Prostate gland (tissue), 2 donors: ENCODE results near the gene VGLL3. TPM values are rescaled to one million over a fixed set of nuclear protein-coding genes. Genes with fewer than 3 reads are reported as not detected.
"Not testable (repeated sequence)": the region's sequence is repeated elsewhere in the genome, so short reads cannot be mapped to it uniquely, and the experiment has no call there.

Source experiments
- DNase-seq: peaks from one replicate; pipeline ENCODE4 v3.0.0-alpha.2; 2019; ENCODE audit warnings: low spot score
- H3K27ac ChIP-seq, 2 donors: fragments of 200-600 bp; sonication (generic); 2 replicates each; pipeline ENCODE4 v1.5.1; 2017 to 2019
- H3K27me3 ChIP-seq: fragments of 200-600 bp; sonication (generic); replicated peaks from 2 replicates; pipeline ENCODE4 v1.5.1; 2019; ENCODE audit not compliant: insufficient read depth
- H3K36me3 ChIP-seq, 2 donors: fragments of 200-600 bp; sonication (generic); 1 replicate in 1 of 2; 2 replicates in 1 of 2; pipeline versions ENCODE4 v1.5.1 to v1.8.1; 2017 to 2019
- H3K4me1 ChIP-seq: fragments of 200-600 bp; sonication (generic); replicated peaks from 2 replicates; pipeline ENCODE4 v1.5.1; 2019
- H3K4me3 ChIP-seq, 2 donors: fragments of 200-600 bp; sonication (generic); 2 replicates each; pipeline ENCODE4 v1.5.1; 2017 to 2019
- H3K9me3 ChIP-seq: fragments of 200-600 bp; sonication (generic); 2 replicates; pipeline ENCODE4 v1.5.1; 2017
- CTCF ChIP-seq, 4 experiments: fragments of 200-600 bp in 2 of 4; fragments of 450-650 bp in 2 of 4; sonication (generic) in 2 of 4; IDR thresholded peaks; 1 replicate in 3 of 4; 2 replicates in 1 of 4; pipeline ENCODE4 v1.5.1; 2016 to 2019; ENCODE audit warnings: antibody characterized with exemption in 4 of 4, mild to moderate bottlenecking in 2 of 4, moderate library complexity in 2 of 4
- POLR2A ChIP-seq: fragments of 450-650 bp; IDR thresholded peaks from one replicate; pipeline ENCODE4 v1.6.1; 2016; ENCODE audit warnings: antibody characterized with exemption, mild to moderate bottlenecking
- POLR2AphosphoS5 ChIP-seq: sonication (generic); formaldehyde crosslinking; IDR thresholded peaks from one replicate; pipeline ENCODE4 v1.6.1; 2017; ENCODE audit warnings: antibody characterized with exemption
- WGBS: methylation state at CpG from one replicate; pipeline ENCODE4 v1.1.5; 2018; 5-methylcytosine and 5-hydroxymethylcytosine counted together
- intact Hi-C: fragments of 100-400 bp; cut with DNase I; formaldehyde crosslinking; loops from one replicate; pipeline ENCODE4 v1.14.2; 2022
- total RNA-seq, 2 donors: library from RNA; depleted of rRNA; stranded (reverse); fragments of >200 nt; gene quantifications; one replicate each; pipeline ENCODE4 v1.1.0, GENCODE V29; 2016

Gene VGLL3
- total RNA-seq, 2 donors from 2014 or later = 44.4 to 55.5 TPM

DNA sequence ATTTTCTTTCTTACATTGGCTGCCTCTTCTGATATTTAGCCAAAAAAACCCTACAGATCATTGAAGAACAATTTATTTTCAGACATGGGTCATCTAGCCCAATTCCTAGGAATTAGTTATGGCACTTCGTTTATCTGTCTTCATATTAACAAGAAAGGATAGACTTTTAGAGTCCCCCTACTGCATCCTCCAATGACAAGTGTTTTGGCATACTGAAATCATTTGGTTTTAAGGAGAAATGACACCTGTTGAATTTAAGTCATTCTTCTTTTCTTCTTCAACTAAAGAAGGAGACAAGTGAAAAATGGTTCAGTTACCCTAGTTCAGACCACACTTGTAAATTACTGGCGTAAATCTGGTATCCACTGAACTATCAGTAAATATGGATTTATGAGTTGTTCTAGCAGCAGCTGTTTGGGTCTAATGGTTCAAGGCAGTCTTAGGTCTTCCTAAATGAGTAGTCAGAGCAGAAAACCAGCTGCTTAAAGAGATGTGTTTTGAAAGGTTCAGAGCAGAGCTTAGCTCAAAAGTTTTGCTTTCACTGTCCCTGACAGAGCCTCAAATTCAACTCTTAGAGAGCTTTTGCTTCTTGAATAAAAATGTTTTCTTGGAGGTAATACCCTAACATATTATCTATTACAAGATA, 5.6 kb downstream of the VGLL3 start:
- Histone ChIP-seq H3K36me3 (no peaks in the 10 kb centered on the region), H3K27ac (peak overlapping the region in 1 of 2 donors; percentile 36), H3K9me3 (no peaks in the 10 kb centered on the region), H3K4me3 (no peak overlapping the region), H3K27me3 (no peaks in the 10 kb centered on the region), H3K4me1 (no peaks in the 10 kb centered on the region)
- WGBS = 70% methylated on average over 2 of the region's 2 CpGs
- intact Hi-C loops = no loop called here
- TF ChIP-seq POLR2A (no peak), POLR2AphosphoS5 (no peak), CTCF (IDR thresholded peaks at IDR 0.05) (no peak)
- DNase-seq = no peak

- no peaks in the 10 kb centered on the region for H3K9me3 ChIP-seq
- intact Hi-C loops = no loop called here
- H3K4me1 ChIP-seq = no peaks in the 10 kb centered on the region
- H3K4me3 ChIP-seq = no peak overlapping the region
- no peak overlapping the region for H3K27ac ChIP-seq
- H3K27me3 ChIP-seq = no peaks in the 10 kb centered on the region
- no peaks in the 10 kb centered on the region for H3K36me3 ChIP-seq
- 89% methylated on average over 2 of the region's 2 CpGs for WGBS
- no peak for DNase-seq
- TF ChIP-seq CTCF (IDR thresholded peaks at IDR 0.05) (no peak), POLR2AphosphoS5 (no peak), POLR2A (no peak)
These were observed 6.7 kb downstream of the VGLL3 start for GRCh38 chr3:86984271-86984670.

- Histone ChIP-seq H3K9me3 (no peaks in the 10 kb centered on the region), H3K36me3 (no peaks in the 10 kb centered on the region), H3K27ac (no peak overlapping the region), H3K27me3 (no peaks in the 10 kb centered on the region), H3K4me1 (no peaks in the 10 kb centered on the region), H3K4me3 (no peak overlapping the region)
- intact Hi-C loops = no loop called here
- WGBS = 70% methylated on average over 2 of the region's 2 CpGs
- TF ChIP-seq POLR2AphosphoS5 = no peak
- TF ChIP-seq POLR2A = no peak
- no peak for TF ChIP-seq CTCF (IDR thresholded peaks at IDR 0.05)
- no peak for DNase-seq
These were observed 8.1 kb downstream of the VGLL3 start for GRCh38 chr3:86982883-86983282.

- H3K27ac ChIP-seq = no peak overlapping the region
- intact Hi-C loops = no loop called here
- TF ChIP-seq POLR2A (no peak), POLR2AphosphoS5 (no peak), CTCF (IDR thresholded peaks at IDR 0.05) (no peak)
- no peaks in the 10 kb centered on the region for H3K9me3 ChIP-seq
- no peaks in the 10 kb centered on the region for H3K36me3 ChIP-seq
- WGBS = 65% methylated on average over 6 of the region's 6 CpGs
- no peaks in the 10 kb centered on the region for H3K4me1 ChIP-seq
- no peak for DNase-seq
- H3K27me3 ChIP-seq = no peaks in the 10 kb centered on the region
- no peak overlapping the region for H3K4me3 ChIP-seq
These were observed 12.8 kb downstream of the VGLL3 start for GRCh38 chr3:86978111-86978551.

DNA sequence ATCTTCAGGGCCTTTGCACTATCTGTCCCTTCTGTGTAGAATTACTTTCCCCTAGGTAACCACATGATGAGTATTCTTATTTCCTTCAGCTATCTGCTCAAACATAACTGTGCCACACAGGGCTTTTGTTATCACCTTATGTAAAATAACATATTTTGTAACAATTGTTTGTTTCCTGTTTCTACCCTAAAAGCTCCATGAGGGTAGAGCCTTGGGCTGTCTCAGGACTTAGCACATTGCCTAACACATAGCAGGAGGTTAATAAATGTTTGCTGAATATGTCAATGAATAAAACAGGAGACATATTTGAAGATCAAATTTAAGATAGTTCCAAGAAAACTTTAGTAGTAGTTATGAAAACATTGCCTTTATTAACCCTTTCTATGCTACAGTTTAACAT, 14.7 kb downstream of the VGLL3 start:
- Histone ChIP-seq H3K27me3 (no peaks in the 10 kb centered on the region), H3K27ac (no peak overlapping the region), H3K4me1 (no peaks in the 10 kb centered on the region), H3K9me3 (no peaks in the 10 kb centered on the region), H3K4me3 (no peak overlapping the region), H3K36me3 (no peaks in the 10 kb centered on the region)
- intact Hi-C loops = no loop called here
- DNase-seq = no peak
- no peak for TF ChIP-seq POLR2A

DNA sequence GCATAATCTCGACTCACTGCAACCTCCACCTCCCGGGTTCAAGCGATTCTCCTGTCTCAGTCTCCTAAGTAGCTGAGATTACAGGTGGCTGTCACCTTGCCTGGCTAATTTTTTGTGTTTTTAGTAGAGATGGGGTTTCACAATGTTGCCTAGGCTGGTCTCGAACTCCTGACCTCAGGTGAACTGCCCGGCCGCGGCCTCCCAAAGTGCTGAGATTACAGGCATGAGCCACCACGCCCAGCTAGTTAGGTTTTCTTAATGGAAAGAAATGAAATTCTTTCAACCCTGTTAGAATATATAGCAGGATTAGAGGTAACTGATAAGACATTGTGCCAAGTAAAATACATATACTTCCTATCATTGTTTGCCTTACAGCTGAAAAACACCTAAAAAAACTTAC, 16.8 kb downstream of the VGLL3 start:
- H3K27ac ChIP-seq, DNase-seq, H3K36me3 ChIP-seq, H3K9me3 ChIP-seq, H3K4me3 ChIP-seq, intact Hi-C loops, H3K27me3 ChIP-seq, H3K4me1 ChIP-seq: not testable (repeated sequence)
- WGBS = 96% methylated on average over 8 of the region's 8 CpGs
